Caco-2 (cell line): ENCODE measurements around the gene GRK5. TPM values are rescaled to one million over a fixed set of nuclear protein-coding genes. Genes with fewer than 3 reads are reported as not detected.

Experiments used
- BruUV-seq: library from RNA; stranded (reverse); fragments of 400-500 nt; replicated peaks from 2 replicates; lab custom pipeline; 2021; lab: Mats Ljungman, UMichigan
- CTCF ChIA-PET: fragments of 300-600 bp; sonication (Branson Sonifier 250); formaldehyde crosslinking; loops from one replicate; lab custom pipeline; 2022; ENCODE audit warnings: antibody characterized with exemption; lab: Charles Lee
- POLR2A ChIA-PET: fragments of 300-600 bp; sonication (Branson Sonifier 250); formaldehyde crosslinking; loops from one replicate; lab custom pipeline; 2022; ENCODE audit warnings: antibody characterized with exemption; lab: Charles Lee
- DNase-seq, 2 experiments: peaks; one replicate each; pipeline versions ENCODE4 v3.0.0 to v3.0.0-alpha.2; 2020 to 2022
- H3K27me3 ChIP-seq: replicated peaks from 2 replicates; pipeline ENCODE4 v1.6.0; 2011; ENCODE audit warnings: low read length; ENCODE audit not compliant: control insufficient read depth, insufficient read depth
- H3K36me3 ChIP-seq: 2 replicates; pipeline ENCODE4 v1.5.1; 2011; ENCODE audit warnings: low read length; ENCODE audit not compliant: control insufficient read depth, insufficient read depth
- H3K4me1 ChIP-seq: fragments of 250-450 bp; sonication (Bioruptor Pico); 2 replicates; pipeline ENCODE4 v1.5.1; 2020; ENCODE audit warnings: mild to moderate bottlenecking
- H3K4me3 ChIP-seq: 2 replicates; pipeline ENCODE4 v1.5.1; 2011; ENCODE audit warnings: low read depth, mild to moderate bottlenecking, control low read depth, low read length
- H3K9me3 ChIP-seq: fragments of 250-450 bp; sonication (Bioruptor Pico); 2 replicates; pipeline ENCODE4 v1.5.1; 2020; ENCODE audit warnings: mild to moderate bottlenecking, moderate library complexity
- H3K27ac Mint-ChIP-seq: one replicate; pipeline ENCODE4 v1.8.0; 2022; ENCODE audit warnings: mixed read lengths; ENCODE audit not compliant: unreplicated experiment
- H3K27me3 Mint-ChIP-seq: one replicate; pipeline ENCODE4 v1.8.0; 2022; ENCODE audit warnings: mixed read lengths; ENCODE audit not compliant: insufficient read depth, unreplicated experiment
- H3K36me3 Mint-ChIP-seq: one replicate; pipeline ENCODE4 v1.8.0; 2022; ENCODE audit warnings: mild to moderate bottlenecking, mixed read lengths; ENCODE audit not compliant: insufficient read depth, unreplicated experiment
- H3K4me1 Mint-ChIP-seq: one replicate; pipeline ENCODE4 v1.8.0; 2022; ENCODE audit warnings: low read depth, mixed read lengths; ENCODE audit not compliant: unreplicated experiment
- H3K4me3 Mint-ChIP-seq: one replicate; pipeline ENCODE4 v1.8.0; 2022; ENCODE audit warnings: mild to moderate bottlenecking, moderate library complexity, mixed read lengths; ENCODE audit not compliant: unreplicated experiment
- H3K9me3 Mint-ChIP-seq: one replicate; pipeline ENCODE4 v1.8.0; 2022; ENCODE audit warnings: mixed read lengths; ENCODE audit not compliant: unreplicated experiment
- intact Hi-C: fragments of 100-400 bp; cut with micrococcal nuclease; formaldehyde crosslinking; loops from one replicate; pipeline ENCODE4 v1.10.0; 2022; ENCODE audit not compliant: unreplicated experiment
- total RNA-seq: library from RNA; stranded (reverse); gene quantifications from 2 replicates; pipeline ENCODE4 v1.2.3, GENCODE V29; 2022
- TF ChIP-seq, protein P1 (sequence below), 2 experiments: fragments of 200-600 bp in 1 of 2; IDR thresholded peaks; 1 replicate in 1 of 2; 2 replicates in 1 of 2; pipeline versions ENCODE4 v1.5.1 to v1.8.0; 2011 to 2022; ENCODE audit warnings: antibody characterized with exemption in 1 of 2, control low read depth in 1 of 2, inconsistent platforms in 1 of 2, low read depth in 1 of 2, low read length in 1 of 2, mild to moderate bottlenecking in 1 of 2, moderate library complexity in 1 of 2; ENCODE audit not compliant: insufficient read depth in 1 of 2, severe bottlenecking in 1 of 2, unreplicated experiment in 1 of 2

The GRK5 gene
- total RNA-seq, 1 experiment from 2014 or later: 7.7 TPM

DNA sequence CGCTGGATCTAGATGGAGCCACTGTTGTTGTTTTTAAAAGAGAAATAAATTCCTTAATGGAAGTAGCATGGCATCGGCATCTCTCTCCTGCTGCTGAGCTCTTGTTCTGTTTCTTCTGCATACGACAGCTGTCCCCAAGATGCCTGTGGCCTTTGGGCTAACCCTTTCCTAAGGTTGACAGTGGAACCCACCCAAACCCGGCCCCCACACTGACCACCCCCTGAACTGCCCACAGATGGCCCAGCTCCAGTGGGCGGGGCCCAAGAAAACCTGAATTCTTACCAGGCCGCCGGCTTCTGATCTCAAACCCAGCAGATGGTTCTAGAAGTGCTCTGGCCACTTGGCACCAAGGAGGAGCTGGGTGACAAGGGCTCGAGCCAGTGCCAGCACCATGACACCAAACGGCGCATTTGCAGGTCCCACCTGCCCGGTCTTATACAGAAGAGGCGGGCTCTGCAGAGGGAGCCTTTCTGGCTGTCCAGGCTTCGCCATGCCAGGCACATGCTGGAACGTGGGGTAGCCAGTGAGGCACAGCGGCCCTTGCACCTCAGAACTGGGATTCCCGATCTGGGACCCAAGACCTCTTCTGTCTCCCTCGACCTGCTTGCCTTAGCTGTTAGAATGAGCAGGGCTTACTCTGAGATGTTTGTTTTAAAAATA is 252.4 kb downstream of the GRK5 start:
- Mint-ChIP-seq H3K4me1 (peaks cover 15% of the 10 kb centered on the region), H3K4me3 (no peak overlapping the region), H3K27me3 (peaks cover under 1% of the 10 kb centered on the region), H3K36me3 (no peaks in the 10 kb centered on the region), H3K27ac (no peak overlapping the region), H3K9me3 (peaks cover 21% of the 10 kb centered on the region)
- no TSS peak for BruUV-seq
- POLR2A ChIA-PET: no interaction called here
- H3K27me3 ChIP-seq: no peaks in the 10 kb centered on the region
- intact Hi-C loops: no loop called here
- CTCF ChIA-PET: interaction anchor here (0.7 kb wide), 1 partner anchor 12 kb away, joined by 7 read pairs; no protein-coding TSS in a partner anchor
- peaks cover 11% of the 10 kb centered on the region; the same call in 1 of the 2 replicates for H3K9me3 ChIP-seq
- TF ChIP-seq, protein P1, sequence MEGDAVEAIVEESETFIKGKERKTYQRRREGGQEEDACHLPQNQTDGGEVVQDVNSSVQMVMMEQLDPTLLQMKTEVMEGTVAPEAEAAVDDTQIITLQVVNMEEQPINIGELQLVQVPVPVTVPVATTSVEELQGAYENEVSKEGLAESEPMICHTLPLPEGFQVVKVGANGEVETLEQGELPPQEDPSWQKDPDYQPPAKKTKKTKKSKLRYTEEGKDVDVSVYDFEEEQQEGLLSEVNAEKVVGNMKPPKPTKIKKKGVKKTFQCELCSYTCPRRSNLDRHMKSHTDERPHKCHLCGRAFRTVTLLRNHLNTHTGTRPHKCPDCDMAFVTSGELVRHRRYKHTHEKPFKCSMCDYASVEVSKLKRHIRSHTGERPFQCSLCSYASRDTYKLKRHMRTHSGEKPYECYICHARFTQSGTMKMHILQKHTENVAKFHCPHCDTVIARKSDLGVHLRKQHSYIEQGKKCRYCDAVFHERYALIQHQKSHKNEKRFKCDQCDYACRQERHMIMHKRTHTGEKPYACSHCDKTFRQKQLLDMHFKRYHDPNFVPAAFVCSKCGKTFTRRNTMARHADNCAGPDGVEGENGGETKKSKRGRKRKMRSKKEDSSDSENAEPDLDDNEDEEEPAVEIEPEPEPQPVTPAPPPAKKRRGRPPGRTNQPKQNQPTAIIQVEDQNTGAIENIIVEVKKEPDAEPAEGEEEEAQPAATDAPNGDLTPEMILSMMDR (IDR thresholded peaks at IDR 0.05; ENCODE audit: insufficient read depth in 1 of 2, low read depth in 1 of 2, low read length in 1 of 2, severe bottlenecking in 1 of 2, unreplicated experiment in 1 of 2): no peak
- H3K4me1 ChIP-seq: peaks cover 12% of the 10 kb centered on the region; the same call in 1 of the 2 replicates
- H3K36me3 ChIP-seq: no peaks in the 10 kb centered on the region
- no peak overlapping the region for H3K4me3 ChIP-seq
- no peak for DNase-seq

DNA sequence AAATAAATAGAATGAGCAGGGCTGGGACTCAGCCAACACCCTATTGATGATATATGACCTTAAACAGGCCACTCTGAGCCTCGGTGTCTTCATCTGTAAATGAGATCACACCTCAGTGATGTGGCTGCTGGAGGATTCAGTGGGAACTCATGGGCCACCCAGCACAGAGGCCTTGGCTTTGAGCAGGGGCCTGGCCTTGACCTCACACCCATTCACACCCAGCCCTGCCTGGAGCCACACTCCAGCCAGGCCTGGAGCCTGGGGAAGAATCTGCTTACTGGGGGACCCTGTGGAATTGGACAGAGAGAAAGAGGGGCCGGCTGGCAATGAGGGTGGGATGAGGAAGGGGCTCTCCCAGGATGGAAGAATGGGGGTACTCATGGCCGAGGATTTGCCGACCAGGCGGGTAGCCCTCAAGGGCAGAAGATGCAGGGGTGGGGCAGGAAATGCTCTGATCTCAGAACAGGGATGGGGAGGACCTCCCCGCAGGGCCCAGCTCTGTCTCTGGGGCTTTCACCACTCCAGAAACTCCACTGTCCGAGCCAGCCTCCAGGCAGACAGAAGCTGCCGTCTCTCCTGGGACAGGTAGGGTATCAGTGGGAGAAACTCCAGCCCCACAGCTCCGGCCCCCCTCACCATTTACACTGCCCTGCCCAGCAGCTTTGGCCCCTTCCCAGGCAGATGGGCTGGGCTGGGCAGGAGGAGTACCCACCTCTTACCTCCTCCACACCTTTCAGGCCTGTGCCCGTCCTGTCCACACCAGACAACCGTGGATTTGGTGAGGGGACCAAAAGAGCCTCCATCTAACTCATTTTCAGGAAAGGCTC is 253.2 kb downstream of the GRK5 start:
- Mint-ChIP-seq H3K4me1 (peaks cover 15% of the 10 kb centered on the region), H3K27me3 (peaks cover 5% of the 10 kb centered on the region), H3K9me3 (peaks cover 28% of the 10 kb centered on the region), H3K4me3 (no peak overlapping the region), H3K36me3 (no peaks in the 10 kb centered on the region), H3K27ac (no peak overlapping the region)
- POLR2A ChIA-PET: no interaction called here
- Histone ChIP-seq H3K4me1 (peaks cover 12% of the 10 kb centered on the region; the same call in 1 of the 2 replicates), H3K4me3 (no peak overlapping the region), H3K36me3 (no peaks in the 10 kb centered on the region), H3K27me3 (no peaks in the 10 kb centered on the region), H3K9me3 (peaks cover 11% of the 10 kb centered on the region; the same call in 1 of the 2 replicates)
- no TSS peak for BruUV-seq
- CTCF ChIA-PET: interaction anchor here (0.7 kb wide), 1 partner anchor 13 kb away, joined by 7 read pairs; no protein-coding TSS in a partner anchor
- no peak for DNase-seq
- TF ChIP-seq, protein P1 (IDR thresholded peaks at IDR 0.05; ENCODE audit: insufficient read depth in 1 of 2, low read depth in 1 of 2, low read length in 1 of 2, severe bottlenecking in 1 of 2, unreplicated experiment in 1 of 2): no peak
- intact Hi-C loops: no loop called here

DNA sequence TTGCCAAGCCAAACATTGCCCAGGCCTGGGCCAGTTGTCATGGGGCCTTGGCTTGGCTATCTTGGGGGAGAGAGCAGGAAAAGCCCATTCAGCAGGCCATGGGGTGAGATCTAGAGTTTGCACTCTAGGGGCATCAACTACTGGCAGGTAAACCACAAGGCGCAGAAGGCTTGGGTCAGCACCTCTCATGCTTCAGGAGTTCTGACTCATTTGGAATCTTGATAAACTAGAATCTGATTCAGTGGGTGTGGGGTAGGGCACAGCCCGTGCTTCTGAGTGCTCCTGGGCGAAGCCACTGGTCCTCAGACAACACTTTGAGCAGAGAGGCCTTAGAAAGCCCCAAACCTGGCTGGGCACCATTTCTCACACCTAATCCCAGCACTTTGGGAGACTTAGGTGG is 254.0 kb downstream of the GRK5 start:
- H3K27ac Mint-ChIP-seq: no peak overlapping the region
- H3K27me3 Mint-ChIP-seq: peaks cover 5% of the 10 kb centered on the region
- Histone ChIP-seq H3K4me3 (no peak overlapping the region), H3K4me1 (peaks cover 12% of the 10 kb centered on the region; the same call in 1 of the 2 replicates), H3K27me3 (no peaks in the 10 kb centered on the region), H3K36me3 (no peaks in the 10 kb centered on the region), H3K9me3 (peaks cover 11% of the 10 kb centered on the region; the same call in 1 of the 2 replicates)
- no peak overlapping the region for H3K4me3 Mint-ChIP-seq
- ChIA-PET CTCF (no interaction called here), POLR2A (no interaction called here)
- peaks cover 15% of the 10 kb centered on the region for H3K4me1 Mint-ChIP-seq
- H3K9me3 Mint-ChIP-seq: peaks cover 28% of the 10 kb centered on the region
- no TSS peak for BruUV-seq
- H3K36me3 Mint-ChIP-seq: no peaks in the 10 kb centered on the region
- intact Hi-C loops: no loop called here
- TF ChIP-seq, protein P1 (IDR thresholded peaks at IDR 0.05; ENCODE audit: insufficient read depth in 1 of 2, low read depth in 1 of 2, low read length in 1 of 2, severe bottlenecking in 1 of 2, unreplicated experiment in 1 of 2): no peak
- no peak for DNase-seq
